Measurements from ENCODE around the gene SLC12A8. TPM values are rescaled to one million over a fixed set of nuclear protein-coding genes. Genes with fewer than 3 reads are reported as not detected.

SLC12A8 gene
- polyA plus RNA-seq, 1 of the 3 experiments (the other 2 are of a cell fraction), result 7.5 TPM

DNA sequence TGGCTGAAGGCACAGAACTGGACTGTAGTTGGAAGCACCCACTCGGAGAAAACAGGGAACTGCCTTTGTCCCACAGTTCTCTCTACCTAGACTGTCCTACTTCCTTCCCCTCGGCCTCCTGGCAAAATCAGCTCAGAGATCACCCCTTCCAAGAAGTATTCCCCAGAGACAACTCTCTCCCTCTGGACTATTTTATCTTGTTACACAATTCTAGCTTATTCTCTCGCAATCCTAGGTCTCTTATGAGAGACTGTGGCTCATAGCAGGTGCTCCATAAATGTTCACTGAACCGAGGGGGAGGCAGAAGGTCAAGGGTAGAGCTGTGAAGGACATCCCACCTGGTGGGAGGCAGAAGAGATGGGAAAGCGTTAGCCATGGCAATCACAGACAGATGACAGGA, 167.4 kb downstream of the SLC12A8 start:
- H3K4me3 ChIP-seq (ENCODE audit: low read depth in 2 of 2, low read length in 1 of 2), result no peak overlapping the region
- CTCF ChIA-PET, result no interaction called here
- no peaks in the 10 kb centered on the region for H3F3A ChIP-seq (replicated peaks; ENCODE audit: insufficient read depth)
- POLR2A ChIA-PET, result interaction anchor here (0.6 kb wide), 1 partner anchor 306 kb away, joined by 3 read pairs; no protein-coding TSS in a partner anchor
- H3K79me2 ChIP-seq (ENCODE audit: insufficient read depth), result peaks cover 97% of the 10 kb centered on the region
- H3K36me3 ChIP-seq (replicated peaks in 1 of 2; ENCODE audit: control insufficient read depth in 1 of 2, insufficient read depth in 2 of 2, low read length in 1 of 2), result peaks cover 10 to 15% of the 10 kb centered on the region in 2 experiments
- peak overlapping the region in 1 of 2 experiments; percentile 82; a peak in 1 of 4 replicates for H3K27ac ChIP-seq (ENCODE audit: low read depth in 2 of 2, low read length in 1 of 2)
- no peak for DNase-seq
- H4K20me1 ChIP-seq (ENCODE audit: insufficient read depth), result peaks cover 83% of the 10 kb centered on the region
- peaks cover 23 to 54% of the 10 kb centered on the region in 2 experiments; a peak in 3 of 4 replicates for H3K4me1 ChIP-seq (ENCODE audit: control insufficient read depth in 1 of 2, insufficient read depth in 2 of 2, low read depth in 1 of 2, low read length in 1 of 2)
- peak overlapping the region; percentile 51; the same call in 1 of the 2 replicates for H3K4me2 ChIP-seq
- 85% methylated on average over 5 of the region's 5 CpGs for WGBS (ENCODE audit: low lambda C conversion rate)
- no peak overlapping the region for H2AFZ ChIP-seq (ENCODE audit: low read depth)
- TF ChIP-seq MXI1 (IDR thresholded peaks at IDR 0.05; ENCODE audit: low read depth, low read length) (no peak), RFX5 (IDR thresholded peaks at IDR 0.05; ENCODE audit: low read length) (no peak), TEAD4 (IDR thresholded peaks at IDR 0.05; ENCODE audit: borderline replicate concordance, insufficient read depth) (no peak), CHD2 (IDR thresholded peaks at IDR 0.05; ENCODE audit: low read length, partially characterized antibody) (no peak), GATA2 (CRISPR knock-in tag; IDR thresholded peaks at IDR 0.05) (no peak), FOXJ3 (CRISPR knock-in tag; IDR thresholded peaks at IDR 0.05) (no peak)
- TF ChIP-seq, protein P1, sequence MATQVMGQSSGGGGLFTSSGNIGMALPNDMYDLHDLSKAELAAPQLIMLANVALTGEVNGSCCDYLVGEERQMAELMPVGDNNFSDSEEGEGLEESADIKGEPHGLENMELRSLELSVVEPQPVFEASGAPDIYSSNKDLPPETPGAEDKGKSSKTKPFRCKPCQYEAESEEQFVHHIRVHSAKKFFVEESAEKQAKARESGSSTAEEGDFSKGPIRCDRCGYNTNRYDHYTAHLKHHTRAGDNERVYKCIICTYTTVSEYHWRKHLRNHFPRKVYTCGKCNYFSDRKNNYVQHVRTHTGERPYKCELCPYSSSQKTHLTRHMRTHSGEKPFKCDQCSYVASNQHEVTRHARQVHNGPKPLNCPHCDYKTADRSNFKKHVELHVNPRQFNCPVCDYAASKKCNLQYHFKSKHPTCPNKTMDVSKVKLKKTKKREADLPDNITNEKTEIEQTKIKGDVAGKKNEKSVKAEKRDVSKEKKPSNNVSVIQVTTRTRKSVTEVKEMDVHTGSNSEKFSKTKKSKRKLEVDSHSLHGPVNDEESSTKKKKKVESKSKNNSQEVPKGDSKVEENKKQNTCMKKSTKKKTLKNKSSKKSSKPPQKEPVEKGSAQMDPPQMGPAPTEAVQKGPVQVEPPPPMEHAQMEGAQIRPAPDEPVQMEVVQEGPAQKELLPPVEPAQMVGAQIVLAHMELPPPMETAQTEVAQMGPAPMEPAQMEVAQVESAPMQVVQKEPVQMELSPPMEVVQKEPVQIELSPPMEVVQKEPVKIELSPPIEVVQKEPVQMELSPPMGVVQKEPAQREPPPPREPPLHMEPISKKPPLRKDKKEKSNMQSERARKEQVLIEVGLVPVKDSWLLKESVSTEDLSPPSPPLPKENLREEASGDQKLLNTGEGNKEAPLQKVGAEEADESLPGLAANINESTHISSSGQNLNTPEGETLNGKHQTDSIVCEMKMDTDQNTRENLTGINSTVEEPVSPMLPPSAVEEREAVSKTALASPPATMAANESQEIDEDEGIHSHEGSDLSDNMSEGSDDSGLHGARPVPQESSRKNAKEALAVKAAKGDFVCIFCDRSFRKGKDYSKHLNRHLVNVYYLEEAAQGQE (IDR thresholded peaks at IDR 0.05; ENCODE audit: low read depth, low read length), result no peak
- TF ChIP-seq, protein P2, sequence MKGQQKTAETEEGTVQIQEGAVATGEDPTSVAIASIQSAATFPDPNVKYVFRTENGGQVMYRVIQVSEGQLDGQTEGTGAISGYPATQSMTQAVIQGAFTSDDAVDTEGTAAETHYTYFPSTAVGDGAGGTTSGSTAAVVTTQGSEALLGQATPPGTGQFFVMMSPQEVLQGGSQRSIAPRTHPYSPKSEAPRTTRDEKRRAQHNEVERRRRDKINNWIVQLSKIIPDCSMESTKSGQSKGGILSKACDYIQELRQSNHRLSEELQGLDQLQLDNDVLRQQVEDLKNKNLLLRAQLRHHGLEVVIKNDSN (IDR thresholded peaks at IDR 0.05; ENCODE audit: borderline replicate concordance, low read depth), result no peak
- TF ChIP-seq, protein P3, sequence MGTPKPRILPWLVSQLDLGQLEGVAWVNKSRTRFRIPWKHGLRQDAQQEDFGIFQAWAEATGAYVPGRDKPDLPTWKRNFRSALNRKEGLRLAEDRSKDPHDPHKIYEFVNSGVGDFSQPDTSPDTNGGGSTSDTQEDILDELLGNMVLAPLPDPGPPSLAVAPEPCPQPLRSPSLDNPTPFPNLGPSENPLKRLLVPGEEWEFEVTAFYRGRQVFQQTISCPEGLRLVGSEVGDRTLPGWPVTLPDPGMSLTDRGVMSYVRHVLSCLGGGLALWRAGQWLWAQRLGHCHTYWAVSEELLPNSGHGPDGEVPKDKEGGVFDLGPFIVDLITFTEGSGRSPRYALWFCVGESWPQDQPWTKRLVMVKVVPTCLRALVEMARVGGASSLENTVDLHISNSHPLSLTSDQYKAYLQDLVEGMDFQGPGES (IDR thresholded peaks at IDR 0.05; ENCODE audit: low read depth, low read length), result no peak
- TF ChIP-seq, protein P4, sequence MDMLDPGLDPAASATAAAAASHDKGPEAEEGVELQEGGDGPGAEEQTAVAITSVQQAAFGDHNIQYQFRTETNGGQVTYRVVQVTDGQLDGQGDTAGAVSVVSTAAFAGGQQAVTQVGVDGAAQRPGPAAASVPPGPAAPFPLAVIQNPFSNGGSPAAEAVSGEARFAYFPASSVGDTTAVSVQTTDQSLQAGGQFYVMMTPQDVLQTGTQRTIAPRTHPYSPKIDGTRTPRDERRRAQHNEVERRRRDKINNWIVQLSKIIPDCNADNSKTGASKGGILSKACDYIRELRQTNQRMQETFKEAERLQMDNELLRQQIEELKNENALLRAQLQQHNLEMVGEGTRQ (IDR thresholded peaks at IDR 0.05; ENCODE audit: borderline replicate concordance, low read depth, low read length), result no peak
- H3K27me3 ChIP-seq (ENCODE audit: insufficient read depth), result no peaks in the 10 kb centered on the region
- no peak overlapping the region for H3K9ac ChIP-seq
- H3K9me3 ChIP-seq, result no peaks in the 10 kb centered on the region
- no peaks in the 10 kb centered on the region for H3K9me2 ChIP-seq

All from SK-N-SH (cell line).